K562 (cell line): ENCODE data around the gene VAC14. TPM values are rescaled to one million over a fixed set of nuclear protein-coding genes. Genes with fewer than 3 reads are reported as not detected.

Source experiments
- ERF ChIP-seq: fragments of 450-650 bp; formaldehyde crosslinking; IDR thresholded peaks from 2 replicates; pipeline ENCODE4 v1.4.0; 2020; ENCODE audit warnings: mild to moderate bottlenecking, mixed read lengths
- FIP1L1 ChIP-seq: fragments of 200-400 bp; formaldehyde crosslinking; IDR thresholded peaks from 2 replicates; pipeline ENCODE4 v1.6.1; 2018; ENCODE audit warnings: mild to moderate bottlenecking, low read depth, low read length; ENCODE audit not compliant: poor library complexity, severe bottlenecking
- NCOA6 ChIP-seq: fragments of 450-650 bp; IDR thresholded peaks from 2 replicates; pipeline ENCODE4 v1.6.1; 2017; ENCODE audit warnings: mild to moderate bottlenecking
- NFE2 ChIP-seq: IDR thresholded peaks from 2 replicates; pipeline ENCODE4 v1.6.1; 2014; ENCODE audit warnings: antibody characterized with exemption, low read depth
- PTRF ChIP-seq: fragments of 450-650 bp; IDR thresholded peaks from 2 replicates; pipeline ENCODE4 v1.6.1; 2016; ENCODE audit warnings: mild to moderate bottlenecking, missing genetic modification characterization, missing compliant biosample characterization
- ZFP1 ChIP-seq: fragments of 450-650 bp; formaldehyde crosslinking; IDR thresholded peaks from 2 replicates; pipeline ENCODE4 v1.4.0; 2020; ENCODE audit warnings: mild to moderate bottlenecking, mixed read lengths
- ZFX ChIP-seq: sonication (generic); formaldehyde crosslinking; IDR thresholded peaks from 2 replicates; pipeline ENCODE4 v1.8.0; 2022; ENCODE audit warnings: mild to moderate bottlenecking, missing genetic modification reagents, moderate library complexity
- ZNF589 ChIP-seq: fragments of 200-800 bp; sonication (Bioruptor generic); IDR thresholded peaks from 2 replicates; pipeline ENCODE4 v1.6.1; 2016; ENCODE audit warnings: low read depth, missing genetic modification characterization, missing compliant biosample characterization
- polyA plus RNA-seq, 8 experiments: library from polyadenylated mRNA; depleted of rRNA in 4 of 8; stranded (reverse) in 5 of 8; unstranded in 3 of 8; fragments of >200 nt; fragmentation: Nextera tagmentation in 2 of 8; fragmentation: Illumina TruSeq in 1 of 8; extraction: Ambion mirVana in 2 of 8; extraction: Trizol in 1 of 8; gene quantifications; 2 replicates each; pipeline versions ENCODE4 v1.2.1 to v1.2.3, GENCODE V29; 2011 to 2014; ENCODE audit warnings: inconsistent platforms in 1 of 8, missing spikeins in 1 of 8
- total RNA-seq, 7 experiments: library from RNA; depleted of rRNA in 6 of 7; stranded (reverse); fragments of >200 nt in 6 of 7; fragmentation: Illumina TruSeq in 2 of 7; extraction: Trizol in 2 of 7; gene quantifications; 2 replicates each; pipeline versions ENCODE4 v1.2.1 to v1.2.3, GENCODE V29; 2011 to 2021; ENCODE audit warnings: low replicate concordance in 1 of 7
- TF ChIP-seq, protein P1 (sequence below): sonication (generic); formaldehyde crosslinking; IDR thresholded peaks from 2 replicates; pipeline ENCODE4 v1.8.1; 2023; ENCODE audit warnings: missing genetic modification reagents, mild to moderate bottlenecking, borderline replicate concordance
- TF ChIP-seq, protein P2 (sequence below): IDR thresholded peaks from 3 replicates; pipeline ENCODE4 v1.6.1; 2011; ENCODE audit warnings: borderline replicate concordance, mild to moderate bottlenecking; ENCODE audit not compliant: insufficient read length, insufficient read depth
- TF ChIP-seq, protein P3 (sequence below): fragments of 450-650 bp; conservative IDR thresholded peaks from 2 replicates; pipeline ENCODE4 v1.6.1; 2016; ENCODE audit warnings: missing genetic modification characterization, low read depth, mild to moderate bottlenecking, missing compliant biosample characterization, moderate library complexity
- TF ChIP-seq, protein P4 (sequence below), 2 experiments: fragments of 250-450 bp in 1 of 2; fragments of 450-650 bp in 1 of 2; sonication (Bioruptor Pico) in 1 of 2; IDR thresholded peaks; 2 replicates each; pipeline versions ENCODE4 v1.6.1 to v1.8.0; 2016 to 2021; ENCODE audit warnings: mild to moderate bottlenecking in 2 of 2, moderate library complexity in 2 of 2, missing compliant biosample characterization in 1 of 2, missing genetic modification characterization in 1 of 2
- TF ChIP-seq, protein P5 (sequence below): fragments of 200-800 bp; sonication (Bioruptor generic); IDR thresholded peaks from 2 replicates; pipeline ENCODE4 v1.6.1; 2016; ENCODE audit warnings: missing genetic modification characterization, missing compliant biosample characterization

The VAC14 gene
- total and polyA plus RNA-seq, 9 of the 15 experiments (the other 6 are each of a cell fraction or from before 2014, with no cell fraction given), result 1.3 to 41.6 (median 26.6) TPM

DNA sequence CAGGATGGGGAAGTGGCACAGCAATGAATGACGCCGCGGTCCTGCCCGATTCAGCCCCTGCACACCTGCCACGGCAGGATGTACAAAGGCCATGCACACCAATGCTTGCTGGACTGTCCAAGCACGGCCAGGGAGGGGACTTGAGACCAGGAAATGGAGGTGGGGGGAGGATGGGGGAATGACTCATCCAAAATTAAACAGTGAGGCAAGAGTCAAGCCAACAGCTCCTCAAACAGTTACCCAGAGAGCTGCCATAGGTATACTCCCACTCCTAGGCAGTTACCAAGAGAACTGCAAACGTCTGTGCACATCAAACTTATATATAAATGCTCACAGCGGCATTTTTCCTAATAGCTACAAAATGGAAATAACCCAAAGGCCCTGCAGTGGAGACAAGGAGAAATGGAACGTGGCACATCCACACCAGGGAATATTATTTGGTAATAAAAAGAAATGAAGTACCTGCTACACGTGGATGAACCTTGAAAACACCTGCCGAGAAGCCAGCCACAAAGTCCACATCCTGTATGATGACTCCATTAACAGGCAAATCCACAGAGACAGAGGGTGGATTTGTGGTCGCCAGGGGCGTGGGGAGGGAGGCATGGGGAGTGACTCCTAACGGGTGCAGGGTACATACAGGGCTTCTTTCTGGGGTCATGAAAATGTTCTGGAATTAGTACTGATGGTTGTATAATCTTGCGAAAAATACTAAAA lies 54.1 kb downstream of the VAC14 start (continued):
- TF ChIP-seq, protein P1, sequence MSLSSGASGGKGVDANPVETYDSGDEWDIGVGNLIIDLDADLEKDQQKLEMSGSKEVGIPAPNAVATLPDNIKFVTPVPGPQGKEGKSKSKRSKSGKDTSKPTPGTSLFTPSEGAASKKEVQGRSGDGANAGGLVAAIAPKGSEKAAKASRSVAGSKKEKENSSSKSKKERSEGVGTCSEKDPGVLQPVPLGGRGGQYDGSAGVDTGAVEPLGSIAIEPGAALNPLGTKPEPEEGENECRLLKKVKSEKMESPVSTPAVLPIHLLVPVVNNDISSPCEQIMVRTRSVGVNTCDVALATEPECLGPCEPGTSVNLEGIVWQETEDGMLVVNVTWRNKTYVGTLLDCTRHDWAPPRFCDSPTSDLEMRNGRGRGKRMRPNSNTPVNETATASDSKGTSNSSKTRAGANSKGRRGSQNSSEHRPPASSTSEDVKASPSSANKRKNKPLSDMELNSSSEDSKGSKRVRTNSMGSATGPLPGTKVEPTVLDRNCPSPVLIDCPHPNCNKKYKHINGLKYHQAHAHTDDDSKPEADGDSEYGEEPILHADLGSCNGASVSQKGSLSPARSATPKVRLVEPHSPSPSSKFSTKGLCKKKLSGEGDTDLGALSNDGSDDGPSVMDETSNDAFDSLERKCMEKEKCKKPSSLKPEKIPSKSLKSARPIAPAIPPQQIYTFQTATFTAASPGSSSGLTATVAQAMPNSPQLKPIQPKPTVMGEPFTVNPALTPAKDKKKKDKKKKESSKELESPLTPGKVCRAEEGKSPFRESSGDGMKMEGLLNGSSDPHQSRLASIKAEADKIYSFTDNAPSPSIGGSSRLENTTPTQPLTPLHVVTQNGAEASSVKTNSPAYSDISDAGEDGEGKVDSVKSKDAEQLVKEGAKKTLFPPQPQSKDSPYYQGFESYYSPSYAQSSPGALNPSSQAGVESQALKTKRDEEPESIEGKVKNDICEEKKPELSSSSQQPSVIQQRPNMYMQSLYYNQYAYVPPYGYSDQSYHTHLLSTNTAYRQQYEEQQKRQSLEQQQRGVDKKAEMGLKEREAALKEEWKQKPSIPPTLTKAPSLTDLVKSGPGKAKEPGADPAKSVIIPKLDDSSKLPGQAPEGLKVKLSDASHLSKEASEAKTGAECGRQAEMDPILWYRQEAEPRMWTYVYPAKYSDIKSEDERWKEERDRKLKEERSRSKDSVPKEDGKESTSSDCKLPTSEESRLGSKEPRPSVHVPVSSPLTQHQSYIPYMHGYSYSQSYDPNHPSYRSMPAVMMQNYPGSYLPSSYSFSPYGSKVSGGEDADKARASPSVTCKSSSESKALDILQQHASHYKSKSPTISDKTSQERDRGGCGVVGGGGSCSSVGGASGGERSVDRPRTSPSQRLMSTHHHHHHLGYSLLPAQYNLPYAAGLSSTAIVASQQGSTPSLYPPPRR (CRISPR knock-in tag), result no peak
- no peak for TF ChIP-seq ZFP1 (CRISPR knock-in tag)
- TF ChIP-seq PTRF (tag), result no peak
- no peak for TF ChIP-seq FIP1L1
- TF ChIP-seq ZFX (CRISPR knock-in tag), result peak; percentile 55; the same call in 1 of the 2 replicates
- TF ChIP-seq ERF (CRISPR knock-in tag), result no peak
- TF ChIP-seq NFE2, result peak; percentile 97
- TF ChIP-seq, protein P2, sequence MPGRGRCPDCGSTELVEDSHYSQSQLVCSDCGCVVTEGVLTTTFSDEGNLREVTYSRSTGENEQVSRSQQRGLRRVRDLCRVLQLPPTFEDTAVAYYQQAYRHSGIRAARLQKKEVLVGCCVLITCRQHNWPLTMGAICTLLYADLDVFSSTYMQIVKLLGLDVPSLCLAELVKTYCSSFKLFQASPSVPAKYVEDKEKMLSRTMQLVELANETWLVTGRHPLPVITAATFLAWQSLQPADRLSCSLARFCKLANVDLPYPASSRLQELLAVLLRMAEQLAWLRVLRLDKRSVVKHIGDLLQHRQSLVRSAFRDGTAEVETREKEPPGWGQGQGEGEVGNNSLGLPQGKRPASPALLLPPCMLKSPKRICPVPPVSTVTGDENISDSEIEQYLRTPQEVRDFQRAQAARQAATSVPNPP, result no peak
- no peak for TF ChIP-seq NCOA6
- 0 out of 2 replicates have a peak, but pooled peaks have one; percentile 67 for TF ChIP-seq ZNF589 (CRISPR knock-in tag)
- TF ChIP-seq, protein P3, sequence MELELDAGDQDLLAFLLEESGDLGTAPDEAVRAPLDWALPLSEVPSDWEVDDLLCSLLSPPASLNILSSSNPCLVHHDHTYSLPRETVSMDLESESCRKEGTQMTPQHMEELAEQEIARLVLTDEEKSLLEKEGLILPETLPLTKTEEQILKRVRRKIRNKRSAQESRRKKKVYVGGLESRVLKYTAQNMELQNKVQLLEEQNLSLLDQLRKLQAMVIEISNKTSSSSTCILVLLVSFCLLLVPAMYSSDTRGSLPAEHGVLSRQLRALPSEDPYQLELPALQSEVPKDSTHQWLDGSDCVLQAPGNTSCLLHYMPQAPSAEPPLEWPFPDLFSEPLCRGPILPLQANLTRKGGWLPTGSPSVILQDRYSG, result no peak
- TF ChIP-seq, protein P4, sequence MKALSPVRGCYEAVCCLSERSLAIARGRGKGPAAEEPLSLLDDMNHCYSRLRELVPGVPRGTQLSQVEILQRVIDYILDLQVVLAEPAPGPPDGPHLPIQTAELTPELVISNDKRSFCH (CRISPR knock-in tag; IDR thresholded peaks at IDR 0.05), result no peak
- TF ChIP-seq, protein P4 (tag; IDR thresholded peaks at IDR 0.05), result 0 out of 2 replicates have a peak, but pooled peaks have one; percentile 52
- TF ChIP-seq, protein P5, sequence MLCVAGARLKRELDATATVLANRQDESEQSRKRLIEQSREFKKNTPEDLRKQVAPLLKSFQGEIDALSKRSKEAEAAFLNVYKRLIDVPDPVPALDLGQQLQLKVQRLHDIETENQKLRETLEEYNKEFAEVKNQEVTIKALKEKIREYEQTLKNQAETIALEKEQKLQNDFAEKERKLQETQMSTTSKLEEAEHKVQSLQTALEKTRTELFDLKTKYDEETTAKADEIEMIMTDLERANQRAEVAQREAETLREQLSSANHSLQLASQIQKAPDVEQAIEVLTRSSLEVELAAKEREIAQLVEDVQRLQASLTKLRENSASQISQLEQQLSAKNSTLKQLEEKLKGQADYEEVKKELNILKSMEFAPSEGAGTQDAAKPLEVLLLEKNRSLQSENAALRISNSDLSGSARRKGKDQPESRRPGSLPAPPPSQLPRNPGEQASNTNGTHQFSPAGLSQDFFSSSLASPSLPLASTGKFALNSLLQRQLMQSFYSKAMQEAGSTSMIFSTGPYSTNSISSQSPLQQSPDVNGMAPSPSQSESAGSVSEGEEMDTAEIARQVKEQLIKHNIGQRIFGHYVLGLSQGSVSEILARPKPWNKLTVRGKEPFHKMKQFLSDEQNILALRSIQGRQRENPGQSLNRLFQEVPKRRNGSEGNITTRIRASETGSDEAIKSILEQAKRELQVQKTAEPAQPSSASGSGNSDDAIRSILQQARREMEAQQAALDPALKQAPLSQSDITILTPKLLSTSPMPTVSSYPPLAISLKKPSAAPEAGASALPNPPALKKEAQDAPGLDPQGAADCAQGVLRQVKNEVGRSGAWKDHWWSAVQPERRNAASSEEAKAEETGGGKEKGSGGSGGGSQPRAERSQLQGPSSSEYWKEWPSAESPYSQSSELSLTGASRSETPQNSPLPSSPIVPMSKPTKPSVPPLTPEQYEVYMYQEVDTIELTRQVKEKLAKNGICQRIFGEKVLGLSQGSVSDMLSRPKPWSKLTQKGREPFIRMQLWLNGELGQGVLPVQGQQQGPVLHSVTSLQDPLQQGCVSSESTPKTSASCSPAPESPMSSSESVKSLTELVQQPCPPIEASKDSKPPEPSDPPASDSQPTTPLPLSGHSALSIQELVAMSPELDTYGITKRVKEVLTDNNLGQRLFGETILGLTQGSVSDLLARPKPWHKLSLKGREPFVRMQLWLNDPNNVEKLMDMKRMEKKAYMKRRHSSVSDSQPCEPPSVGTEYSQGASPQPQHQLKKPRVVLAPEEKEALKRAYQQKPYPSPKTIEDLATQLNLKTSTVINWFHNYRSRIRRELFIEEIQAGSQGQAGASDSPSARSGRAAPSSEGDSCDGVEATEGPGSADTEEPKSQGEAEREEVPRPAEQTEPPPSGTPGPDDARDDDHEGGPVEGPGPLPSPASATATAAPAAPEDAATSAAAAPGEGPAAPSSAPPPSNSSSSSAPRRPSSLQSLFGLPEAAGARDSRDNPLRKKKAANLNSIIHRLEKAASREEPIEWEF (CRISPR knock-in tag), result no peak
